ENCODE results near the gene COA8.

Gene COA8

GRCh38 chr14:103549361-103550311, 13.1 kb upstream of the COA8 start:
- DNase-seq = no peak

GRCh38 chr14:103550451-103551337, 12.1 kb upstream of the COA8 start:
- no peak for DNase-seq

- no peak for DNase-seq
Observed at GRCh38 chr14:103551338-103551762, 11.4 kb upstream of the COA8 start.

GRCh38 chr14:103552011-103552845, 10.5 kb upstream of the COA8 start:
- DNase-seq = peak; percentile 64

DNA sequence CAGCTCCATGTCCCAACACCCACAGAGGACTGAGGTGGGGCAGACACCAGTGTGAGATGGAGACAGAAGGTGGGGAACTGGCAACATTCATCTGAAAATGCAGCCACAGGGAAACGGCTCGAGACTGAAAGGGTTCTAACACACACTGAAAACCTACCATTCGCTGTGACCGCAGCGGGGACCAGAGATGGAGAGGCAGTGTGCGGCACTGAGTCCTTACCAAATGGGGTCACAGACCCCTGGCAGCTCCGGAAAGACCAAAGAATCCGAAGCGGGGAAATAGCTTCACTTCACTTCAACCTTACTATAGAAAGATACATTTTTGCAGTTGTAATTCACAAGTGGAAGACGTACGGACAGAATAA, 9.9 kb upstream of the COA8 start:
- DNase-seq = no peak

DNA sequence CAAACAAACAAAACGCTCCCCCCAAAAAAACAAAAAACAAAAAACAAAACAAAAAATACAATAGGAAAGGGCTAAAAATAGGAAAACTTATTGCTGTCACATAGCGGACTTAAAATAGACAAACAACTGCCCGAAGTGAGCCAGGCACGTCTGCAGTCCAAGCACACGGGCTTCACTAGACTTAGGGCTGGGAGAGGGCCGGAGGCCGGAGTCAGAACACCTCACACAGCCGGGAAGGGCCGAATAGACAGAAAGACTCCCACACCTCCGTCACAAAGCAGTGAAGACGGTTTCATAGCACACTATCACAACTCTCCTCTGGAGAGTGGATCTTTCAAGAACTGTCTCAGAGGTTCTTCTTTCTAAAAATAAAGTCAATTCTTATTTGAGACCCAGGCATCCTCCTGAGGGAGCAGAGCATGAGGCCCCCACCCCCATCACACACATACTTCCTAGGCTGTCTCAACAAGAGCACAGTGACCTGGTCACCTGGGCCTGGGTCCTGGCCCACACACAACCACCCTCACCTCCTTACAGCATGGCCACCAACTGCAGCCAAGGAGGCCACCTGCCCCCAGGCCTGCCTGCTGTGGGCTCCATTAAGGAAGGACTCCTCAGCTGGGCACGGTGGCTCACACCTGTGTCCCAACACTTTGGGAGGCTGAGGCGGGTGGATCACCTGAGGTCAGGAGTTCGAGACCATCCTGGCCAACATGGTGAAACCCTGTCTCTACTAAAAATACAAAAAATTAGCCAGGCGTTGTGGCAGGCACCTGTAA, 7.0 kb upstream of the COA8 start:
- DNase-seq = no peak

GRCh38 chr14:103556946-103557758, 5.6 kb upstream of the COA8 start:
- DNase-seq = no peak

- DNase-seq = peak; percentile 47
Observed at GRCh38 chr14:103558071-103558882, 4.5 kb upstream of the COA8 start.

DNA sequence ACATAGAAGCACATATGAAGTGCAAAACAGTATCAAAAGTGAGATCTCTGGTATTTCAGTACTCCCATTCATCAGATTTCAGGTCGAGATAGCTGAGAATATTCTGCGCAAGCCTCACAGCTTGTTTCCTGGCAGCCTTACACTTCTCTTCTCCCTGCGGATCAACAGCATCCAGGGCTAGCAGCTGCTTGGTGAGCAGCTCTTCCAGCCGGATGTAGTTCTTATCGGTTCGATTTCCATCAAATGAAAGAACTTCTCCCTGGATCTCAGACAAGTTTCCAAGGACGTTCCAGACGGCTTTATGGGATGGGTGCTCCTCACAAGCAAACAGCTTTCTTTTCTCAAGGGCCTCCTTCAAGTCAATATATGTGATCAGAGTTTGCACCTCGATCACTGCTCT, 3.0 kb upstream of the COA8 start:
- DNase-seq = no peak

DNA sequence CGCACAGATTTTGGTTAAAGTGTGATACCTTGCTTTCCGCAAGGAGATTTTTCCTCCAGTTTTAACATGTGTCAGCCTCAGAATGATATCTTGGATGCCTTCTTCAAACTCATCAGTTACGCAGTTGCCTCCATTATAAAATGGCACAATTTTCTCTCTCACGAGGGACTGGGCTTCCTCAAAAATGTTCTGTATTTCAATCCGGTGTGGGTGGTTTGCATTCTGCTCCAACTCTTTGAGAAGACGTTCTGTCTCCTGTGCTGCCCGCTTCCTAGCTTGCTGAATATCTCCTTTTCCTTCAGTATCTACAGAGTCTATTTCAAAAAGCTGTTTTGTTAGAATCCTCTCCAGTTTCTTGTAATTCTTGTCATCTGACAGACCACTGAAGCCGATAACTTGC, 2.1 kb upstream of the COA8 start:
- no peak for DNase-seq

- DNase-seq = peak; percentile 57
Observed at GRCh38 chr14:103561381-103562178, 1.2 kb upstream of the COA8 start.

GRCh38 chr14:103562179-103562428, 656 bp upstream of the COA8 start:
- DNase-seq = peak; percentile 55

DNA sequence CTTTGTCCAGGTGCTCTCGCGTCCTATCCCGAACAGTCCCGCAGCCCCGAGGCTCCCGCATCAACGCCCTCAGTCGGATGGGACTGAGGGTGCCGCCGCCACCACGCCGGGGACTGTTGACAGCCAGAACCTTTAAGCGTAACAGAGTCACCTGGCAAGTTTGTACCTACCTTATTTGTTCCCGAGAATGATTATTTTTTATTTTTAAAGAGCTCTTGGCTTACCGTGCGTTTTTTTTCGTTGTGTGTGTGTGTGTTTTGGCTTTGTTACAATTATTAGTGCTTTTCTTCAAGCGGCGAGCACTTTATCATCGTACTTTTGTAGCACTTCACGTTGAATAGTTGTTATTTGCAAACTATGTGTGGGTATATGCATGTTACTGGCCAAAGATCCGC, 463 bp downstream of the COA8 start:
- no peak for DNase-seq

DNA sequence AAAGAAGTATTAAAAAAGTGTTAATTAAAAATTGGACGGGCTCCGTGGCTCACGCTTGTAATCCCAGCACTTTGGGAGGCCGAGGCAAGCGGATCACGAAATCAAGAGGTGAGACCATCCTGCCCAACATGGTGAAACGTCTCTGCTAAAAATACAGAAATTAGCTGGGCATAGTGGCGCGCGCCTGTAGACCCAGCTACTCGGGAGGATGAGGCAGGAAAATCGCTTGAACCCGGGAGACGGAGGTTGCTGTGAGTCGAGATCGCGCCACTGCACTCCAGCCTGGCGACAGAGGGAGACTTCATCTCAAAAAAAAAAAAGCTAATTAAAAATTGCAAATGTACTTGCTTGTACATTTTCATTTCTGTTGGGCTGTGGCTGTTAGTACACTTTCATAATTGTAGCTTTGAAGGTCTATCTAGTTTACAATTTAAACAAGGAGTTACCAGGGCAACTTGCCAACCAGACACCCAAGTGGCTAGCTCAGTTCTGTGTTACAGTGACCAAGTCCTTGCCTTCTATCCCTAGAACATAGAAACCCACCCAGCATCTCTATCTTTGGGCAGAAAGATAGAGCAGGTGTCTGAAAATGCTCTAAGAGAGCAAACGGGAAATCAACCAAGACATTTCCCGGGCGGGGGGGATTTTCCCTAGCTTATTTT, 1.2 kb downstream of the COA8 start:
- no peak for DNase-seq

- no peak for DNase-seq
Observed at GRCh38 chr14:103568952-103569351, 6.2 kb downstream of the COA8 start.

DNA sequence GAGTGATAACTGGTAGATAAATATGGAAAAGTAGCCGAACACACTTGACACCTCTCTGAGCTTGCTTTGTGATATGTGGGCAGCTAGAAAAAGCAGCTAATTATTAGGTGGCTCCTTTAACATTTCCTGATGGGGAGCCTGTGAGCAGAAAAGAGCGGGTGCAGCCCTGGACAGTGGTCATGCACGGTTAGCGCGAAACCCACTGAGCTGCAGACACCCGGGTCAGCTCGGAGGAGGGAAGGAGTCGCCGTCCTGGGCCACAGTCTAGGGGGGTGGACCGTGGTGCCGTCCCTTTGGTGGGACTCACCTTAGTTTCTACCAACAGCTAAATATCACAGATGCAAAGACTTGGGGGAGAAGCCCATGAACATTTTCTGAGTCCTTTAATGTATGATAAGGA, 6.6 kb downstream of the COA8 start:
- DNase-seq = no peak

DNA sequence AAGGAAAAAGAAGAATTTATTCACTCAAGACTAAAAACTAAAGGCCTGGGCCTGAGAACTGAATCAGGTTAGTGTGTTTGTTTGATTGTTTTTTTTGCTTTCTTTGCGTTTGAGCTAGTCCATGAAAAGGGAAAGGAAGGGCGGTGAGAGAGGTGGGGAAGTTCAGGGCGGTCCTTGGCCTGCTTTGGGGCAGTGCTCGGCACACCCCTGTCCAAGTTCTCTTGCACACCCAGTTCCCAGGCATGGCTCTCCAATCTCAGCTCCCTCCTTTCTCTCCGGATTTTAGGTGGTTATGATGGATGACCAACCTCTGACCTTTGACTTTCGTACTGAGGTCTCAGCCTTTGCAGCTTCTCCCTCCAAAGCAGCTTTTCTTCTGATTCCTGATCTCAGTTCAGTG, 11.3 kb downstream of the COA8 start:
- no peak for DNase-seq

DNA sequence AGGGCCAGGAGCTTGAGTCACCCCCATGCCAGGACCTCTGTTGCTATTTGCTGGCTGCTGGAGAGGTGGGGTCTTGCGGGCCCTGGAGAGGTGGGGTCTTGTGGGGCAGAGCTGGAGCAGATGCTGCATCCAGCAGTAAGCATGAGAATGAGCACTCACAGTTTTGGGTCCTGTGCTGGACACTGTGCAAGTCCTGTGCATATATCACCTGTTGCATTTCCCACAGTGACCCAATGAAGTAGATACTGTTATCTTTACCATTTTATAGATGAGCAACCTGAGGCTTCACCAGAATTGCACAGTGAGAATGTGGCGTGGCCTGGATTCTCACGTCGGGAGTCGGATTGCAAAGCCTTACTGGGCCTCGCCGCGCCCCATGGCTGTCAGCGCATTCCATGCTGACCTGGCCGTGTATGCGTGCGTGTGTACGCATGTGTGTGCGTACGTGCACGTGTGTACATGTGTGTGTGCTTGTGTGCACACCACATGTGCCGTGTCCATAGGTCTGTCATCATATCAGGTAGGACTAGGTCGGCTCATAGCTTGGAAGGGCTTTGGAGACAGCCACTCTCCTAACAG, 12.0 kb downstream of the COA8 start:
- no peak for DNase-seq

All from EL (cell line).